ENCODE data around the gene ARHGAP44. TPM values are rescaled to one million over a fixed set of nuclear protein-coding genes. Genes with fewer than 3 reads are reported as not detected.

Gene ARHGAP44
- total RNA-seq, 1 experiment from 2014 or later, result 7.3 TPM

GRCh38 chr17:12940699-12941098 is 151.4 kb downstream of the ARHGAP44 start:
- H3K4me1 ChIP-seq (ENCODE audit: control insufficient read depth in 1 of 2, insufficient read depth in 2 of 2, low read length in 2 of 2), result no peaks in the 10 kb centered on the region
- POLR2A ChIA-PET, result no interaction called here
- no peak overlapping the region for H3K27ac ChIP-seq (ENCODE audit: low read depth, low read length)
- H3K9me2 ChIP-seq (ENCODE audit: insufficient read depth), result no peaks in the 10 kb centered on the region
- TF ChIP-seq MAX (IDR thresholded peaks at IDR 0.05) (no peak), RAD21 (IDR thresholded peaks at IDR 0.05; ENCODE audit: low read depth) (no peak)
- no peak overlapping the region for H2AFZ ChIP-seq (ENCODE audit: low read depth, low read length, poor library complexity, severe bottlenecking)
- no peaks in the 10 kb centered on the region for H4K20me1 ChIP-seq (ENCODE audit: insufficient read depth)
- no peaks in the 10 kb centered on the region for H3K27me3 ChIP-seq (ENCODE audit: insufficient read depth, low read length)
- H3K79me2 ChIP-seq (ENCODE audit: insufficient read depth, low read length), result no peaks in the 10 kb centered on the region
- no peaks in the 10 kb centered on the region for H3K36me3 ChIP-seq (ENCODE audit: control insufficient read depth in 1 of 2, insufficient read depth in 2 of 2, low read length in 2 of 2)
- H3K9ac ChIP-seq (ENCODE audit: low read length), result no peak overlapping the region
- RAD21 ChIA-PET (ENCODE audit: low non-redundant PET in 1 of 2, low total read pairs in 2 of 2, uncharacterized antibody in 2 of 2, unreplicated experiment in 2 of 2), result no interaction called here
- no peak for ATAC-seq
- DNase-seq (ENCODE audit: low read depth, low spot score), result no peak
- no TSS peak for BruUV-seq (replicated peaks)
- no peak overlapping the region for H3K4me3 ChIP-seq (replicated peaks in 1 of 2; ENCODE audit: low read depth in 1 of 2, low read length in 2 of 2)
- H3K9me3 ChIP-seq (ENCODE audit: control insufficient read depth in 1 of 2, insufficient read depth in 1 of 2, low read depth in 1 of 2, low read length in 2 of 2), result no peaks in the 10 kb centered on the region
- intact Hi-C loops (cut with micrococcal nuclease), result no loop called here
- CTCF ChIA-PET, result no interaction called here
- no peak overlapping the region for H3K4me2 ChIP-seq (ENCODE audit: low read length)

GRCh38 chr17:12947047-12947446 is 157.7 kb downstream of the ARHGAP44 start:
- Histone ChIP-seq H3K36me3 (ENCODE audit: control insufficient read depth in 1 of 2, insufficient read depth in 2 of 2, low read length in 2 of 2) (no peaks in the 10 kb centered on the region), H3K9me3 (ENCODE audit: control insufficient read depth in 1 of 2, insufficient read depth in 1 of 2, low read depth in 1 of 2, low read length in 2 of 2) (no peaks in the 10 kb centered on the region), H4K20me1 (ENCODE audit: insufficient read depth) (no peaks in the 10 kb centered on the region), H2AFZ (ENCODE audit: low read depth, low read length, poor library complexity, severe bottlenecking) (no peak overlapping the region), H3K27ac (ENCODE audit: low read depth, low read length) (no peak overlapping the region), H3K79me2 (ENCODE audit: insufficient read depth, low read length) (no peaks in the 10 kb centered on the region), H3K27me3 (ENCODE audit: insufficient read depth, low read length) (no peaks in the 10 kb centered on the region), H3K4me2 (ENCODE audit: low read length) (no peak overlapping the region), H3K4me1 (ENCODE audit: control insufficient read depth in 1 of 2, insufficient read depth in 2 of 2, low read length in 2 of 2) (no peaks in the 10 kb centered on the region), H3K4me3 (replicated peaks in 1 of 2; ENCODE audit: low read depth in 1 of 2, low read length in 2 of 2) (no peak overlapping the region), H3K9me2 (ENCODE audit: insufficient read depth) (no peaks in the 10 kb centered on the region), H3K9ac (ENCODE audit: low read length) (no peak overlapping the region)
- no peak for DNase-seq (ENCODE audit: low read depth, low spot score)
- no TSS peak for BruUV-seq (replicated peaks)
- ATAC-seq, result no peak
- CTCF ChIA-PET, result no interaction called here
- RAD21 ChIA-PET (ENCODE audit: low non-redundant PET in 1 of 2, low total read pairs in 2 of 2, uncharacterized antibody in 2 of 2, unreplicated experiment in 2 of 2), result no interaction called here
- no peak for TF ChIP-seq JUND (IDR thresholded peaks at IDR 0.05)
- TF ChIP-seq EZH2phosphoT487 (IDR thresholded peaks at IDR 0.05; ENCODE audit: borderline replicate concordance), result no peak
- TF ChIP-seq ZFX (IDR thresholded peaks at IDR 0.05), result no peak
- TF ChIP-seq CBX3 (IDR thresholded peaks at IDR 0.05; ENCODE audit: low read depth), result no peak
- TF ChIP-seq, protein P1, sequence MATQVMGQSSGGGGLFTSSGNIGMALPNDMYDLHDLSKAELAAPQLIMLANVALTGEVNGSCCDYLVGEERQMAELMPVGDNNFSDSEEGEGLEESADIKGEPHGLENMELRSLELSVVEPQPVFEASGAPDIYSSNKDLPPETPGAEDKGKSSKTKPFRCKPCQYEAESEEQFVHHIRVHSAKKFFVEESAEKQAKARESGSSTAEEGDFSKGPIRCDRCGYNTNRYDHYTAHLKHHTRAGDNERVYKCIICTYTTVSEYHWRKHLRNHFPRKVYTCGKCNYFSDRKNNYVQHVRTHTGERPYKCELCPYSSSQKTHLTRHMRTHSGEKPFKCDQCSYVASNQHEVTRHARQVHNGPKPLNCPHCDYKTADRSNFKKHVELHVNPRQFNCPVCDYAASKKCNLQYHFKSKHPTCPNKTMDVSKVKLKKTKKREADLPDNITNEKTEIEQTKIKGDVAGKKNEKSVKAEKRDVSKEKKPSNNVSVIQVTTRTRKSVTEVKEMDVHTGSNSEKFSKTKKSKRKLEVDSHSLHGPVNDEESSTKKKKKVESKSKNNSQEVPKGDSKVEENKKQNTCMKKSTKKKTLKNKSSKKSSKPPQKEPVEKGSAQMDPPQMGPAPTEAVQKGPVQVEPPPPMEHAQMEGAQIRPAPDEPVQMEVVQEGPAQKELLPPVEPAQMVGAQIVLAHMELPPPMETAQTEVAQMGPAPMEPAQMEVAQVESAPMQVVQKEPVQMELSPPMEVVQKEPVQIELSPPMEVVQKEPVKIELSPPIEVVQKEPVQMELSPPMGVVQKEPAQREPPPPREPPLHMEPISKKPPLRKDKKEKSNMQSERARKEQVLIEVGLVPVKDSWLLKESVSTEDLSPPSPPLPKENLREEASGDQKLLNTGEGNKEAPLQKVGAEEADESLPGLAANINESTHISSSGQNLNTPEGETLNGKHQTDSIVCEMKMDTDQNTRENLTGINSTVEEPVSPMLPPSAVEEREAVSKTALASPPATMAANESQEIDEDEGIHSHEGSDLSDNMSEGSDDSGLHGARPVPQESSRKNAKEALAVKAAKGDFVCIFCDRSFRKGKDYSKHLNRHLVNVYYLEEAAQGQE (IDR thresholded peaks at IDR 0.05; ENCODE audit: low read depth), result no peak
- TF ChIP-seq ATF3 (IDR thresholded peaks at IDR 0.05), result no peak
- no peak for TF ChIP-seq EZH2 (IDR thresholded peaks at IDR 0.05)
- POLR2A ChIA-PET, result no interaction called here
- intact Hi-C loops (cut with micrococcal nuclease), result no loop called here
